OCI-LY1 (cell line): ENCODE data around the gene OSBPL3.

Experiments
- EZH2 ChIP-seq: fragments of 200-600 bp; sonication (generic), shearing (Covaris generic); IDR thresholded peaks from 2 replicates; pipeline ENCODE4 v1.8.0; 2017; ENCODE audit warnings: borderline replicate concordance, mixed run types, mild to moderate bottlenecking, antibody characterized with exemption, low read length, moderate library complexity, mixed read lengths
- TF ChIP-seq, protein P1 (sequence below): fragments of 200-600 bp; sonication (generic), shearing (Covaris generic); IDR thresholded peaks from 2 replicates; pipeline ENCODE4 v1.5.1; 2017; ENCODE audit warnings: mild to moderate bottlenecking, antibody characterized with exemption, low read length, moderate library complexity, mixed read lengths

GRCh38 chr7:24820730-24821044 is 159.3 kb downstream of the OSBPL3 start:
- TF ChIP-seq, protein P1, sequence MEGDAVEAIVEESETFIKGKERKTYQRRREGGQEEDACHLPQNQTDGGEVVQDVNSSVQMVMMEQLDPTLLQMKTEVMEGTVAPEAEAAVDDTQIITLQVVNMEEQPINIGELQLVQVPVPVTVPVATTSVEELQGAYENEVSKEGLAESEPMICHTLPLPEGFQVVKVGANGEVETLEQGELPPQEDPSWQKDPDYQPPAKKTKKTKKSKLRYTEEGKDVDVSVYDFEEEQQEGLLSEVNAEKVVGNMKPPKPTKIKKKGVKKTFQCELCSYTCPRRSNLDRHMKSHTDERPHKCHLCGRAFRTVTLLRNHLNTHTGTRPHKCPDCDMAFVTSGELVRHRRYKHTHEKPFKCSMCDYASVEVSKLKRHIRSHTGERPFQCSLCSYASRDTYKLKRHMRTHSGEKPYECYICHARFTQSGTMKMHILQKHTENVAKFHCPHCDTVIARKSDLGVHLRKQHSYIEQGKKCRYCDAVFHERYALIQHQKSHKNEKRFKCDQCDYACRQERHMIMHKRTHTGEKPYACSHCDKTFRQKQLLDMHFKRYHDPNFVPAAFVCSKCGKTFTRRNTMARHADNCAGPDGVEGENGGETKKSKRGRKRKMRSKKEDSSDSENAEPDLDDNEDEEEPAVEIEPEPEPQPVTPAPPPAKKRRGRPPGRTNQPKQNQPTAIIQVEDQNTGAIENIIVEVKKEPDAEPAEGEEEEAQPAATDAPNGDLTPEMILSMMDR = no peak
- TF ChIP-seq EZH2 = no peak
